ENCODE measurements around the gene CAPN13.

The CAPN13 gene

GRCh38 chr2:30807249-30807648 is at the start of gene CAPN13:
CAPN13 (minus strand) TSS chr2:30807446; CDS start chr2:30787325, 20,121 bp downstream.
- DNase-seq: no peak

DNA sequence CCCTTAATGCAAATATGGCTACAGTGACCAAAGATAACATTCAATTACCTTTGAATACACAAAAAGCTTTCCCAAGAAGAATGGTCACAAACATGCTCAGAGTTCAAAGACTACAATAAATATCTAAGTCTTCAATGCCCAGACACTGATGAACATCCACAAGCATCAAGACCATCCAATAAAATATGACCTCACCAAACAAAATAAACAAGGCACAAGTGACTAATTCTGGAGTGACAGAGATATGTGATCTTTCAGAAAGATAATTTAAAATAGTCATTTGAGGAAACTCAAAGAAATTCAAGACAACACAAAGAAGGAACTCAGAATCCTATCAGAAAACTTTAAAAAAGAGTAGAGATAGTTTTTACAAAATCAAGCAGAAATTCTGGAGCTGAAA is 40.6 kb upstream of the CAPN13 start:
- DNase-seq: no peak

GRCh38 chr2:30847329-30847728 is 40.1 kb upstream of the CAPN13 start:
- no peak for DNase-seq

- no peak for DNase-seq
Observed at GRCh38 chr2:30828586-30828985, 21.3 kb upstream of the CAPN13 start.

- DNase-seq: no peak
Observed at GRCh38 chr2:30826916-30827315, 19.7 kb upstream of the CAPN13 start.

- DNase-seq: no peak
Observed at GRCh38 chr2:30826481-30826880, 19.2 kb upstream of the CAPN13 start.

- DNase-seq: no peak
Observed at GRCh38 chr2:30823452-30823851, 16.2 kb upstream of the CAPN13 start.

- no peak for DNase-seq
Observed at GRCh38 chr2:30821960-30822359, 14.7 kb upstream of the CAPN13 start.

DNA sequence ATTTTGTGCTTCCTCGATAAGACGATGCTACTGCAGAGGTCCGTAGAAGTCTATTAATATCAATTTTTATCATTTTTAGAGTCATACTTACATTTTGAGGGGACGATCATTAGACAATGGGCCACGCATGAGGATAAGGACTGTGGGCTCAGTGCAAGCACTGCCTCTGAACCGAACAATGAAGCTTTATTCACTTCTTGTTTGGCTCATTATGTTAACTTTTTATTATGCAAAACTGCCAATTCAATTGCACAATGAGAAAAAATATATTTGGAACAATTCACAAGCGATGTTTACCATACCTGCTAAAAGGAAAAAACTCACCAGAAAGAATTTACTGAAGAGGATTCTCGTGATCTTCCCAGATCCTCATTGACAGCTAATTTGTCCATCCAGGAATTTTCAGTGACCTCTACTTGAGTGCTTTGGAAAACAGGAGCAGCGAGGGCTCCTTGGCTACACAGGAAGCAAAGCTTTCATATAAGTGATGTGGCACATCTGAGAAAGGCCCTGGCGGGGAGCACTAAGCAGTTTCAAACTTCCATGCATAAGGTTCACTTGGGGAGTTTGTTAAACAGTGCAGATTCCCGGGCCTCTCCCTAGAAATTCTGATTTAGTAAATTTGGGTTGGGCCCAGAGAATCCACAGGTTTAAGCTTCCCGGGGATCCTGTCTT is 13.3 kb upstream of the CAPN13 start:
- no peak for DNase-seq

- no peak for DNase-seq
Observed at GRCh38 chr2:30809938-30810337, 2.7 kb upstream of the CAPN13 start.

DNA sequence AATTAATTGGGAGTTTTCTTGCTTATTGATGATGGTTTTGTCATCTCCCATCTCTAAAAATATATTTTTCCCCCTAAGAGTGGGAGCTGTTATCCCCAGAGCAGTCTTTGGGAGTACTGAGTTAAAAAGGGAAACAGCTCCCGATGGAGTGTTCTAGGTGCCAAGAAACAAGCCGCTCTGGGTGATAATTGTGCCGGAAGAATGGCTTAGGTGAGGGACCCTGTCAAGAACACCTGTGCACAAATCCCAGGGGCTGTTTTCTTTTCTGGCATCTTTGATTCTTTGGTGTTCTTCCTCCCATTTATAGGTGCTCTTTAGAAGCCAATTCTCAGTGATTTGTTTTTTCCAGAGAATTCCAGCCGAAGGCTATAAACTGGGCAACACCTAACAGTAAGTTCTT is 1.4 kb upstream of the CAPN13 start:
- DNase-seq: no peak

DNA sequence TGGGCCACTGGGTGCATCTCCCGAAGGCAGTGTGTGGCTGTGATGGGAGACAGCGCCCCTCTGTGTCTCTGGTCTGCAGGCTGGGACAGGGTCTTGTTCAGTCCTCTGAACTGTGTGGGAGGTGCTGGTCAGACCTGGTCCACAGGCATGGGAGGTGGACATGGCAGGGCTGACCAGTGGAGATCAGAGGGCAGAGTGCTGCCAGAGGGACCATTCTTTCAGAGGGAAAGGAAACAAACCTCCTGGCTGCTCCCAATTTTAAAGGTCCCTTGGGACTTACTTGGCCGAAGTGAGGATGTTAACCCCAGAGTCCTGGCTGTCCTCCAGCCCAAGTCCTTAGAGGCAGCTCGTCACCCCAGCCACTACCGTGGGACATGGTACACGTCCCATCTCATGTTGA is 4.0 kb downstream of the CAPN13 start:
- DNase-seq: no peak

- no peak for DNase-seq
Observed at GRCh38 chr2:30802611-30803010, 4.6 kb downstream of the CAPN13 start.

GRCh38 chr2:30801821-30802455 is 5.3 kb downstream of the CAPN13 start:
- no peak for DNase-seq

- no peak for DNase-seq
Observed at GRCh38 chr2:30800159-30800558, 7.1 kb downstream of the CAPN13 start.

- DNase-seq: no peak
Observed at GRCh38 chr2:30799366-30799765, 7.9 kb downstream of the CAPN13 start.

DNA sequence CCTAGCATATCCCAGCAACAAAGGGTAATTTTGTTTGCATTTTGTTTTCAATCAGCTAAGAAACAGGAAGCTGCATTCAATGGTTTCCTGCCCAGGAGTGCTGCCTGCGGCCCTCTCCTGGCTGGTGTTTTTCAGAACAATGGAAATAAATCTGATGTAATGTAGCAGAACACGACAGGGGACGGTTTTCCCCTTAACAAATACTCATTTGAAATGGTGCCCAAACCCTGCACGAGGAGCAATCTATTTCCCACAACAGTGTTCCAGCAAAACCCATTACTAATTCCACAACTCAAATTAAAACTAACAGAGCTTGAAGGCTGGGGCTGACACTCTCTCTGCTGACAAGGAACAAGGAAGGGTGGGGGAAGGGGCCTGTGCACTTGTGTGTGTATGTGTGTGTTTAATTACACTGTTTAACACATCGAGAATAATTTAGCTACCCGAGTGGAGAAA is 8.7 kb downstream of the CAPN13 start:
- DNase-seq: no peak

- no peak for DNase-seq
Observed at GRCh38 chr2:30797381-30798015, 9.7 kb downstream of the CAPN13 start.

- DNase-seq: no peak
Observed at GRCh38 chr2:30796699-30797098, 10.5 kb downstream of the CAPN13 start.

DNA sequence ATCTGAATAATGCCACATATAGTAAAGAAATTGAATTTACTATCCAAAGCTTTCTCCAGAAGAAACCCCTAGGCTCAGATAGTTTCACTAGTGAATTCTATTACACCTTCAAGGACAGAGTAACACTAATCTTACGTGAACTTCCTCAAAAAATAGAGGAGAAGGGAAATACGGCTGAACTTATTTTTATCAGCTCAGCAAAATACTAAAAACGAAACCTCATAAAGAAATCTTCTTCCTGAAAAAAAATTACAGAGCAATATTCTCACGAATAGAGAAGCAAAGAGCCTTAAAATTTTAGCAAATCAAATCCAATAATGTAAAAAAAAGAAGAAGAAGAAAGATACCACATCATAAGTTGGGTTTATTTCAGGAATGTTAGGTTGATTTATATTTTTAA is 14.7 kb downstream of the CAPN13 start:
- no peak for DNase-seq

DNA sequence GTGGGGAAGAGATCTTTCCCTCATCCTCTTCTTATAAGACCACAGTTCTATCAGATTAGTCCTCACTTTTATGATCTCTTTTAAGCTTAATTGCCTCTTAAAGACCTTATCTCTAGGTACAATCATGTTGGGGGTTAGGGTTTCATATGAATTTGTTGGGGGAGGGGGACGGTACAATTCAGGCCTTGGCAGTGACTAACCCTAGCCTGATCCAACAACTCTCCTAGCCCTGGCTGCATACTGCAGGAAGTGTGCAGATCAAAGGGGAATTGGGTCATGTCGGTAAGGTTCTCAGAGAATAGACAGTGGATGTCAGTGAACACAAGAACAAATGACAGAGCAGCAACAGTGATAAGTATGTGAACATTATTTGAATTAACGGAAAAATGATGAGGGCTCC is 16.4 kb downstream of the CAPN13 start:
- DNase-seq: no peak

- no peak for DNase-seq
Observed at GRCh38 chr2:30789670-30790210, 17.5 kb downstream of the CAPN13 start.

DNA sequence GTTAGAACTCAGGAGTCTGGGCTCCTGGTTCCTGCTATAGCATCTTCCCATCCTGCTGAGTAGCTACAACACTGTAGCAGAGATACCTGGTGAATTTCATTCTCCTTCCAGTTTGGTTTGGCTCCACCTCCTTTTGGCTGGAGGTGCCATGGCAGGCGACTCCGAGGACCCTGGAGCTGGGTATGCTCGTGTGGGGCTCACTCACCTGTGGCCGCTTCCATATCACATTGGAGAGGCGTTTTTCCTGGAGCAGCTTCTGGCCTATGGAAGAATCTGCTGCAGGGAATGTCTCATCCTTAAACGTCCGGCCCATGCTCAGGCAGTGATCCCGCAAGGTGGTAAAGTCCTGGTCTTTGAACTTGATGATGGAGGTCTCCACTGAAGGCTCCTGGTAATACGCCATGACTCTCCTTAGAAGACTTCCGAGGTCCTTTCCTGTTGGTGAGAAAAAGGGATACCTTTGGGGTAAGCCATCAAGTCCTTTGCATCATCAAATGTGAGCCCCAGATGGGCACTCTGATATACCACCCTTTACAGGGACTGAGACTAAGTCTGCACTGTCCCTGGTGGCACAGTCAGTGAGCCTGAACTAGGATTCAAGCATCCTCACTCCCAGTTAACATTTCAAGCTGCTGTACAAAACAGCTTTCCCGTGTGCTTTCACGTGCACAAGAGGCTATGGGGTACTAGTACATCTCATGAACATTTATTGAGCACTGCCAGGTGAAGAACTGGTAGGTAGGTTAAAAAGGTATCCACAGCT is 20.1 kb downstream of the CAPN13 start:
- no peak for DNase-seq

Measured in T1000 (cell line).